GM19452 (cell line): ENCODE measurements around the gene RIMS3.

Experiments used
- ATAC-seq: cut with Tn5 transposase; IDR thresholded peaks from one replicate; pipeline ENCODE4 v1.9.1; 2021; ENCODE audit not compliant: unreplicated experiment

The RIMS3 gene

GRCh38 chr1:40691538-40692428 lies 26.3 kb upstream of the RIMS3 start, which contains the start of gene NFYC:
Gene NFYC, plus strand, starts transcription at chr1:40691704. Its CDS starts 47,140 bp downstream, at chr1:40738844.
- peak; percentile 66 for ATAC-seq

- no peak for ATAC-seq
Measured at GRCh38 chr1:40690771-40691537, 25.5 kb upstream of the RIMS3 start.

DNA sequence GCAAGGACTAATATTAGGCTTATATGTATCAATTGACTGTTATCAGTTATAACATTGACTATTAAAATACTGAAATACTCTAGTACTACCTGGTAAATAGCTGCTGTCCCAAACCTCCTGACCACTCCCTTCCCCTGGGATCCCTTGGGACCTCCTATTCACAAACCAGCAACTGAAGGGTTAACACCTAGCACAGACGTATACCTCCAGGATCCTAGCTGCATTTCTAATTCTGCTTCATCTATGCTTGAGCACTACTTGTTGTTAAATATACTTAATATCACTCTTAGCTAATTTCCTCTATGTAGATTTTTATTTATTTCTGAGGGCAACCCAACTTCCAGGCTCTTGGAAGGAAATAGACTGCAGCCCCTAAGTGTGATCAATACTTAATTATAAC lies 24.3 kb upstream of the RIMS3 start:
- ATAC-seq, result no peak

GRCh38 chr1:40687661-40688060 lies 22.2 kb upstream of the RIMS3 start:
- ATAC-seq, result no peak

- ATAC-seq, result no peak
Measured at GRCh38 chr1:40687059-40687458, 21.6 kb upstream of the RIMS3 start.

DNA sequence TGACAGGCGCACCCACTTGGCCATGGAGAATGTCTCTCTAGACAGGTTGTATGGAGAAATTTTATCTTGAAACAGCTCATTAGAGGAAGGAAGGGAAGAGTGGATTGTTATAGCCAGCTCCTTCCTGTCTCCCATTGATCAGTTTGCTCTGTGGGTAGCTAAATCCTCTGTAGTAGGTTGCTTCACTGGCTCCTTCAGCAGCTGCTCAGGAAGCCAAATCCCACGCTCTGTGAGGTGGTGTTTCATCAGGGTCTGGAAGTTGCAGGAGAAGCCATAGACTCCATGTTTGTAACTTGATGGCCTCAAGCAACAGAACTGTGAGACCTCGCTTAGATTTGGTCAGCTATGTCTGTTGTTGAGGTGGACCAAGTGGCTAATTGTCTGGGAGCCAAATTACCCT lies 19.2 kb upstream of the RIMS3 start:
- ATAC-seq, result no peak

- ATAC-seq, result no peak
Measured at GRCh38 chr1:40679165-40679953, 13.9 kb upstream of the RIMS3 start.

GRCh38 chr1:40676501-40676900 lies 11.0 kb upstream of the RIMS3 start:
- no peak for ATAC-seq

DNA sequence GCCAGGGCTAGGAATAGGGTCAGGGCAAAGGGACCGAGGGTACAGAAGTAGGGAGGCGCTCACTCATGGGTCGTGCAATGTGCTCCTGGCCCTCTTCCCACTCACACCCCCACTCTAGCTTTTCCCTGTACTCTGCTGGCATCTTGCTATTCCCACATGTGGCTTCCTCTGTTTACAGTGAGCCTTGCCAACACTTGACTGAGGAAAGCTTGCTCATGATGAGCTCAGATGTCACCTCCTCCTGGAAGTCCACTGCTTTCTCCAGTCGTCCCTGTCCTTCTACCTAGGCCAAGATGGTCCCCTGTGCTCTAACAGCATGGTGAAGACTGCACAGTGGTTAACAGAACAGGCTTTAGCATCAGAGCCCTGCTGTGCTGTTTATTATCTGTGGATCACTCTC lies 8.0 kb upstream of the RIMS3 start:
- no peak for ATAC-seq

DNA sequence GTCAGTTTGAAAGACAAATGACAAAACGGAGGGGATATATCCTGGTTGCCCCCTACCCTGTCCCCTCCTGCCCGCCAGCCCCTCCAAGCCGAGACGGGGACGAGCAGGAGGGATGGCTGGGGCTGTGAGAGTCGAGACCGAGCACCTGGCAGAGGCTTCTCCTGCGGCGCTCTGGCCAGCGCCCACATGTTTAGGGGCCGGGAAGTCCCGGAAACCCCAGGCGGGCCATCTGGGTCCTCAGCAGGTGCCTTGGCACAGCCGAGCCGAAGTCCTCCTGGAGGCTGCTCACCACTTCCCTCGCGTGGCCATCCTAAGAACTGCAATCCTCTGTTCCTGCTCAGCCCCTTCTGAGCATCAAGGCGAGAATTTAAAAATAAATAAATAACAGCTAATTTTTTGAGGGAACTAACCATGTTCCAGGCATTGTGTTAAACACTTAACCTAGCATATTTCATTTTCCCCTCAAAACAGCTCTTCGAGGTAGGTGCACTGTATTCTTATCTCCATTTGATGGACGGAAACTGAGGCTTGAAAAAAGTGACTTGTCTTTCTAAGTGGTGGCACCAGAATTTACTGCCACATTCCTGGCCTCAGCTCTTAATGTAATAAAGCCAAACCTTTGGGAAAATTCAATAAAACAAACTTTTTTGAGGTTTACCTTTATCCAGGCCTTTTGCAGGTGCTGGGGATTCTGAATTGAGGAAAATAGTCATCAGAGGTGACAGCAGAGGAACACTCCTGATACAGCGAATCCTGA lies 3.5 kb upstream of the RIMS3 start:
- ATAC-seq, result no peak

DNA sequence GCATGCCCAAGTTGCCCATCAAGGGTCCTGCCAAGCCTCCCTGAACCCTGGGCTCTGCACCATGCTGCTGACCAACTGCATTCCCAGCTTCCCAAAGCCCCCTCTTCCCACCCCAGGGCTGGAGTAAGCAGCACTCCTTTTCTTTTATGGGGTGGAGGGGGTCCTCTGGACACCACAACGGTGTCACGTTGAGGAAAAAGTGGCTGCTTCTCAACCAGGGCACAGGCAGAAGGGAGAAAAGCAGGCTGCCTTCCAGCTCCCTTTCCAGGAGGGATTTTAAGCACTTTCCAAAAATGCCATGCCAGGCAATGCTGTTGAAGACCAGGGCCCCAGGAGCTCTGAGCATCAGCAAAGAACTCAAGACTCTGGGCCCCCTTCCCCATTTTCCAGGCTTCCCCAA lies 691 bp downstream of the RIMS3 start:
- ATAC-seq, result no peak

GRCh38 chr1:40664167-40664537 lies 1.3 kb downstream of the RIMS3 start:
- ATAC-seq, result no peak

DNA sequence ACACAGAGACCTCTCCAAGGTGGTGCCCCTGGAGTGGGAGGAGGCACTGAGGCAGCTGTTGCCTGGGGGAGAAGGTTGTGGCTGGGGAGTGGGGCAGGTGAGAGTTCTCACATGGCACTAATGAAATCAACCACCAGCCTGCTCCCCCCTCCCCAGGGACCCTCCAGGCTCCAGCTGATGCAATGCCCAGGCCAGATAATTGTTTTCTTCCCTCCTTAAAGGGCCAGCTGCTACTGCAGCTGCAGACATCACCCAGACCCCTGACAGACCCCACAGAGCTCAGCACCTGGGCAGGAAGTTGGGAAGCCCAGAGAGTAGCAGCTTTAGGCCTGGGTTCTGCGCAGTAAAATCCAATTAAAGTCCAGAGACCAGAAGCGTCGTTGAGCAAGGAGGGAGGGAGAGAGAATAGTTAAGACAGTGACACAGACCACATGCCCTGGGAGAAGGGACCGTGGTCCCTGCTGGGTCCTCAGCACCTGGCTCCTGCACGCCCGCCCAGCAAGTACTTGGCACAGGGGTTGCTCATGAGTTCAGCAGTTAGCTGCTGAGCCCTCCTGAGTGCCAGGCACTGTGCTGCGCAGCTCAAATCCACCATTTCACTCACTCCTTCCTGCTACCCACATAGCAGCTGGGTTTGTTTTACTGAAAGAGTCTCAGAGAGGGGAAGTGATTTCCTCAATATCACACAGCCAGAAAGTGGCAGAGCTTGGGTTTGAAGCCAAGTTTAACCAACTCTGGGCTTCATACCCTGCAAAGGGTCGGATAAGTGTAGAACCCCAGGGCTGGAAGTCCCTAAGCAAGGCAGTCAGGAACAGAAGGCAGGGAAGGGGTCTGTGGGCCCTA lies 1.9 kb downstream of the RIMS3 start:
- no peak for ATAC-seq

DNA sequence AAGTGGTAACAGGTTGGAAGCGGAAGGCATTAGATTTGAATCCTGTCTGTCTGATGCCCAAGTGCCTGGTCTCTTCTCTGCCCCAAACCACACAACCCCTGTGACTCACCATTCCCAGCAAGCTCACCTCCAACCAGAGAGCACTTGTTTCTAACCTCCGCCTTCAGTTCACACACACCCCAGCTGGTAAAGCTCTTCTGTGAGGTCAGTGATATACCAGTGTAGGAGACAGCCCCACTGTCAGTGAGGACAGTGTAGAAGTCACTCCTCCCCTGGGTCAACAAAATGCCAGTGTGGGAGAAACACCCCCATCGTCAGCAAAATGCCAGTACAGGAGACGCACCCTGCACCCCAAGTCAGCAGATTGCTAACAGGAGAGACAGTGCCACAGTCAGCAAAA lies 2.6 kb downstream of the RIMS3 start:
- ATAC-seq, result no peak

DNA sequence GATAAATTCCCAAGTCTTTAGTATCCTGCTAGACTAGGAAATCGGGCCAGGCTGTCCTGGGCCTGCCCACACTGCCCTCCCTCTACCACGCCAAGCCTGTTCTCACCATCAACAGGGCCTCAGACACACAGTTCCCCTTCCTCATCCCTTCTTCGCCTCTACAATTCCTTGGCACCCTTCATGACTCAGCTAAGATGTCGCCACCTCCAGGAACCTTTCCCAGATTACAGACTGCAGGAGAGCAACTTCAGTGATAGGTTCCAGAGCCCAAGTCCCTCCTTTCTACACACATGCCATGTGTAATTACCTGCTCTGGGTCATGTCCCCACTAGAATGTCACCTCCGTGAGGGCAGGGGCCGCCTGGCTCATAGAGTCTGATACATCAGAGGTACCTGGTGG lies 3.3 kb downstream of the RIMS3 start:
- no peak for ATAC-seq

DNA sequence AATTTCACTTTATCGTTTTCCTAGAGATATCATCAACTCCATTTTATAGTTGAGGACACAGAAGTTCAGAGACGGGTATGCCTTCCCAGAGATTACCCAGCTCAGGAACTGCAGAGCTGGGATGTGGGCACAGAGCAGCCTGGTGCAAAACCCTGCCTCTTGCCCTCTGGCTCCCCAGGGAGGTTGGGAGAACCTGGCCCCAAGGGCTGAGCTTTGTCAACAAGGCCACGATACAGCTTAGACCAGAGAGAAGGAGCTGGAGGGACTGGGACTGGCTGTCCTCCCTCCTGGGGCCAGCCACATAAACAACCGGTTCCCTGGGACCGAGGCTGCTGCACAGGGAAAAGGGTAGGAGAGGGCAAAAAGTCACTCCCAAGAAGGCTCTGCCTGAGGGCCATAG lies 3.8 kb downstream of the RIMS3 start:
- ATAC-seq, result no peak

GRCh38 chr1:40659649-40659947 lies 5.9 kb downstream of the RIMS3 start:
- ATAC-seq, result no peak

- no peak for ATAC-seq
Measured at GRCh38 chr1:40658751-40659648, 6.5 kb downstream of the RIMS3 start.

- no peak for ATAC-seq
Measured at GRCh38 chr1:40657046-40657445, 8.4 kb downstream of the RIMS3 start.
